Tibial artery (tissue), 4 donors: Measurements from ENCODE around the gene TOLLIP.

ENCODE experiments used
- DNase-seq, 2 donors: peaks; one replicate each; pipeline ENCODE4 v3.0.0-alpha.2; 2019
- H3K27ac ChIP-seq, 2 donors: fragments of 200-600 bp; sonication (generic) in 1 of 2; 1 replicate in 1 of 2; 2 replicates in 1 of 2; pipeline ENCODE4 v1.5.1; 2018 to 2019; ENCODE audit warnings: mild to moderate bottlenecking in 1 of 2
- H3K27me3 ChIP-seq, 2 donors: fragments of 200-600 bp; sonication (generic) in 1 of 2; one replicate each; pipeline versions ENCODE4 v1.5.1 to v1.6.0; 2016 to 2019
- H3K36me3 ChIP-seq, 3 donors: fragments of 200-600 bp; sonication (generic) in 2 of 3; one replicate each; pipeline ENCODE4 v1.5.1; 2016 to 2019; ENCODE audit warnings: mild to moderate bottlenecking in 2 of 3
- H3K4me1 ChIP-seq, 4 donors: fragments of 200-600 bp; sonication (generic) in 2 of 4; 1 replicate in 3 of 4; 2 replicates in 1 of 4; pipeline ENCODE4 v1.5.1; 2016 to 2019
- H3K4me3 ChIP-seq, 2 donors: fragments of 200-600 bp; sonication (generic) in 1 of 2; 1 replicate in 1 of 2; 2 replicates in 1 of 2; pipeline ENCODE4 v1.5.1; 2018 to 2019; ENCODE audit warnings: mild to moderate bottlenecking in 2 of 2
- H3K9me3 ChIP-seq, 3 donors: fragments of 200-600 bp; sonication (generic) in 1 of 3; one replicate each; pipeline ENCODE4 v1.5.1; 2016 to 2019
- intact Hi-C: fragments of 100-400 bp; cut with DNase I; formaldehyde crosslinking; loops from one replicate; pipeline ENCODE4 v1.15.0; 2023; ENCODE audit warnings: low total_unique reads
- TF ChIP-seq, protein P1 (sequence below), 2 experiments: fragments of 200-600 bp in 1 of 2; fragments of 450-650 bp in 1 of 2; IDR thresholded peaks; one replicate each; pipeline ENCODE4 v1.5.1; 2017 to 2019; ENCODE audit warnings: antibody characterized with exemption in 2 of 2, mild to moderate bottlenecking in 1 of 2, moderate library complexity in 1 of 2

TOLLIP gene

GRCh38 chr11:1307163-1307870 is 2.1 kb downstream of the TOLLIP start:
- TF ChIP-seq, protein P1, sequence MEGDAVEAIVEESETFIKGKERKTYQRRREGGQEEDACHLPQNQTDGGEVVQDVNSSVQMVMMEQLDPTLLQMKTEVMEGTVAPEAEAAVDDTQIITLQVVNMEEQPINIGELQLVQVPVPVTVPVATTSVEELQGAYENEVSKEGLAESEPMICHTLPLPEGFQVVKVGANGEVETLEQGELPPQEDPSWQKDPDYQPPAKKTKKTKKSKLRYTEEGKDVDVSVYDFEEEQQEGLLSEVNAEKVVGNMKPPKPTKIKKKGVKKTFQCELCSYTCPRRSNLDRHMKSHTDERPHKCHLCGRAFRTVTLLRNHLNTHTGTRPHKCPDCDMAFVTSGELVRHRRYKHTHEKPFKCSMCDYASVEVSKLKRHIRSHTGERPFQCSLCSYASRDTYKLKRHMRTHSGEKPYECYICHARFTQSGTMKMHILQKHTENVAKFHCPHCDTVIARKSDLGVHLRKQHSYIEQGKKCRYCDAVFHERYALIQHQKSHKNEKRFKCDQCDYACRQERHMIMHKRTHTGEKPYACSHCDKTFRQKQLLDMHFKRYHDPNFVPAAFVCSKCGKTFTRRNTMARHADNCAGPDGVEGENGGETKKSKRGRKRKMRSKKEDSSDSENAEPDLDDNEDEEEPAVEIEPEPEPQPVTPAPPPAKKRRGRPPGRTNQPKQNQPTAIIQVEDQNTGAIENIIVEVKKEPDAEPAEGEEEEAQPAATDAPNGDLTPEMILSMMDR (IDR thresholded peaks at IDR 0.05), result no peak
- Histone ChIP-seq H3K9me3 (peaks cover 0 to 3% (median 0%) of the 10 kb centered on the region in 3 donors), H3K27me3 (no peaks in the 10 kb centered on the region), H3K4me1 (peaks cover 0 to 63% (median 50%) of the 10 kb centered on the region in 4 donors), H3K4me3 (no peak overlapping the region), H3K36me3 (peaks cover 0 to 17% (median 12%) of the 10 kb centered on the region in 3 donors), H3K27ac (no peak overlapping the region)
- no peak for DNase-seq
- intact Hi-C loops, result loop anchor here (5.0 to 10.0 kb wide), 2 partner anchors 150 to 207 kb away; no protein-coding TSS in a partner anchor

DNA sequence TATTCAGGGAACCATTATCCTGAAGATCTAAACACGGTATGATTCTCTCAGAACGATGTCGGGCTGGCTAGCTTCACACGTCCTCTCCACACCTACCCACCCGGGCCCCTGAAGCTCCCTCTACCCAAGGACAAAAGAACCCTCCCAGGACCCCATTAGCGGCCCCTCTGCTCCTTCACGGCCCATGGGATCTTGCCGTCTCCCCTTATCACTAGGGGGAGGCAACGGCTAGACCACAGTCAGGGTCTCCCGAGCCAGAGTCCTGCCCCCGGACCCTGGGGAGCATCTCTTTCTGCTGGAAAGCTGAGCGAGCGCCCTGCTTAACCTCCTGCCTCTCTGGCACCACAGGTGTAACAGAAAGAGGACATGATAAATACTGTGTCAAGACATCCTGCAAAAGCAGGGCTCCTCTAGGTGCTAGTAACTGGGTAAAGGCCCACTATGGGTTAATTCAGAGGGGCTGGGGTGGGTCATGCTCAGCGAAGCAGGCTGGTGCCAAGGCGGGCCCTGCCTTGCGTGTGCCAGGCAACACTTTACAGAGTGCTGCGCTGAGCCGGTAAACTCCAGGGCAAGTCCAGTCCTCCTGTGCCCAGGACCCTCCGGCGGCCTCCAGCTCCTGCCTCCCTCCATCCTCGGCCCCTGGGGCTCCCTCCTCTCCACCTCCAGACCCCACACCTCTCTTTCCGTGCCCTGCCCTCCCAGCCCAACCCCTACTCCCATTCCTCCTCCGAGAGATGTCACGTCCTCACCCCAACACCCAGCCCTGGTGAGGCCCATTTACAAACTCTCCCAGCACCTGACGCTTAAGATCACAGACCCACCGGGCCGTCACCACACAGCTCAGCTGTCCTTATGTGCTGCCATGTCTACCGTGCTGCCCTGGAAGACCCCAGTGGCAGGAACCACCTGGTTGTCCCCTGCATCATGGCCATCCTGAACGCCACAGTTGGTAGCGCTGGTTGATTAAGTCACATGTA is 3.0 kb downstream of the TOLLIP start:
- TF ChIP-seq, protein P1 (IDR thresholded peaks at IDR 0.05), result no peak
- H3K27me3 ChIP-seq, result no peaks in the 10 kb centered on the region
- intact Hi-C loops, result loop anchor here (5.0 to 10.0 kb wide), 2 partner anchors 151 to 208 kb away; no protein-coding TSS in a partner anchor
- H3K36me3 ChIP-seq, result peaks cover 0 to 17% (median 12%) of the 10 kb centered on the region in 3 donors
- no peak for DNase-seq
- no peak overlapping the region for H3K27ac ChIP-seq
- no peak overlapping the region for H3K4me3 ChIP-seq
- H3K9me3 ChIP-seq, result no peaks in the 10 kb centered on the region
- H3K4me1 ChIP-seq, result peaks cover 0 to 69% (median 50%) of the 10 kb centered on the region in 4 donors

DNA sequence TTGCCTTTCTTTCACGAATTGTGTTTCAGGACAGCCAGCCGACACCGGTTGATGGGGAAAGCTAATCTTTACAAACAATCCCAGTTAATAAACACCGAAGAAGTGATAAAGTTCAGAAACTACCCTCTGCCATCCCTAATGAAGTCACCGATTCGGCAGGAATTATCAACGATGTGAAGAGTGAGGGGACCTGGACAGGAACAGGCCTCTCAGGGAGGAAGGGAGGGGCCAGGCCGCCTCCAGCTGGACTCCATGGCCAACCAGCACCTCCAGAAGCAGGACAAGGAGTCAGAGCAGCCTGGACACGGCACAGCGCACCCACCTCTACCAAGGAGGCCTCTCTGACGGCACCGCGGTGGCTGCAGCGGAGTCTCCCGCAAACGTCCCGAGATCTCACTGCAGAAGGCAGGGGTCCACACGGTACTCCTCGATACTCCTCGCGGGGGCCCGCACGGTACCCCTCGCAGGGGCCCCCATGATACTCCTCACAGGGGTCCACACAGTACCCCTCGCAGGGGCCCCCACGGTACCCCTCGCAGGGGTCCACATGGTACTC is 3.9 kb downstream of the TOLLIP start:
- intact Hi-C loops, result loop anchor here (5.0 to 10.0 kb wide), 2 partner anchors 152 to 209 kb away; no protein-coding TSS in a partner anchor
- Histone ChIP-seq H3K27ac (no peak overlapping the region), H3K27me3 (no peaks in the 10 kb centered on the region), H3K4me1 (peaks cover 0 to 67% (median 49%) of the 10 kb centered on the region in 4 donors), H3K4me3 (no peak overlapping the region), H3K36me3 (peaks cover 0 to 23% (median 12%) of the 10 kb centered on the region in 3 donors), H3K9me3 (no peaks in the 10 kb centered on the region)
- no peak for DNase-seq
- TF ChIP-seq, protein P1 (IDR thresholded peaks at IDR 0.05), result no peak

GRCh38 chr11:1305063-1305495 is 4.4 kb downstream of the TOLLIP start:
- Histone ChIP-seq H3K4me1 (peaks cover 0 to 67% (median 49%) of the 10 kb centered on the region in 4 donors), H3K9me3 (no peaks in the 10 kb centered on the region), H3K27ac (no peak overlapping the region), H3K36me3 (peaks cover 0 to 24% (median 12%) of the 10 kb centered on the region in 3 donors), H3K27me3 (no peaks in the 10 kb centered on the region), H3K4me3 (no peak overlapping the region)
- TF ChIP-seq, protein P1 (IDR thresholded peaks at IDR 0.05), result no peak
- DNase-seq, result no peak
- intact Hi-C loops, result loop anchor here (5.0 to 10.0 kb wide), 2 partner anchors 152 to 210 kb away; no protein-coding TSS in a partner anchor

DNA sequence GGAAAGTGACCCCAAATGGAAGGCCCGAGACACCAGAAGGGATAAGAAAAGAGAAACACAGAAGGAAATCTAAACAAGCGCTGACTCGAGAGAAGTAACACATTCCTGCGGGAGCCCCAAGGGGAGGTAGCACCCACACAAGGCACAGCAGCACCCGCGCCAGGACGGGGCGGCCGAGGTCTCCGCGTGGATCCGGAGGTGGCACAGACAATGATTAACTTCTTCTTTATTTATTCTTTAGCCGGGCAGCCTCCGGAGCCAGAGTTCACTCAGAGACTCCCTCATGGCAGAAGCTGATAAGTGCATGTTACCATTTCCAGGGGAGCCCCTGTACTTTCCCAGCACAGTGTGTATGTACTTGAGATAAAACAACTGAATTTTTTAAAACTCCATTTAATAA is 5.1 kb downstream of the TOLLIP start:
- H3K27ac ChIP-seq, result peak overlapping the region; percentile 29 to 43
- TF ChIP-seq, protein P1 (IDR thresholded peaks at IDR 0.05), result no peak

More for the DNA sequence above, 5.1 kb downstream of the TOLLIP start:
- peaks cover 0 to 24% (median 12%) of the 10 kb centered on the region in 3 donors for H3K36me3 ChIP-seq
- peaks cover 0 to 70% (median 56%) of the 10 kb centered on the region in 4 donors for H3K4me1 ChIP-seq
- intact Hi-C loops, result loop anchor here (10.0 kb wide), 1 partner anchor 210 kb away; no protein-coding TSS in a partner anchor
- H3K4me3 ChIP-seq, result no peak overlapping the region
- H3K27me3 ChIP-seq, result no peaks in the 10 kb centered on the region
- no peak for DNase-seq
- no peaks in the 10 kb centered on the region for H3K9me3 ChIP-seq
